ENCODE results near the gene TSPAN15.
A peak's percentile ranks its signal among the peaks of the same experiment; 100 is the strongest.

Gene TSPAN15

GRCh38 chr10:69512901-69513300 is 61.6 kb downstream of the TSPAN15 start:
- Histone ChIP-seq H3K9me3 (ENCODE audit: control insufficient read depth, low read length) (no peaks in the 10 kb centered on the region), H3K79me2 (no peaks in the 10 kb centered on the region), H3K4me1 (no peaks in the 10 kb centered on the region), H2AFZ (no peak overlapping the region), H3K36me3 (ENCODE audit: control insufficient read depth, insufficient read depth, low read length) (no peaks in the 10 kb centered on the region), H3K27me3 (ENCODE audit: control insufficient read depth, insufficient read depth, low read length) (no peaks in the 10 kb centered on the region), H3K4me2 (ENCODE audit: low read length) (no peak overlapping the region), H3K4me3 (ENCODE audit: low read depth, low read length) (no peak overlapping the region), H3K27ac (no peak overlapping the region), H3K9ac (no peak overlapping the region)
- TF ChIP-seq CTCF (IDR thresholded peaks at IDR 0.05) = no peak

DNA sequence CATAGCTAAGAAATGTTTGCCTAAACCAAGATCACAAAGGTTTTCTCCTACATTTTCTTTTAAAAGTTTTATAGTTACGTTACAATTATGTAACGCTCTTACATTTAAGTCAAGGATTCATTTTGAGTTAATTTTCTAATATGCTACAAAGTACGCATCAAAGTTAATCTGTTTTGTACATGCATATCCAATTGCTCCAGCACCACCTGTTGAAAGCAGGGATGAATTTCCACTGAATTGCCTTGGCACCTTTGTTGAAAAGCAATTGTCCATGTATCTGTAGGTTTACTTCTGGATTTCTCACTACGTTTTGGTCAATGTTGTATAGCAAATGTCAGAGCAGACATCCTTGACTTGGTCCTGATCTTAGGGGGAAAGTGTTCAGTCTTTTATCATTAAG is 62.4 kb downstream of the TSPAN15 start:
- H3K27ac ChIP-seq = no peak overlapping the region
- TF ChIP-seq CTCF (IDR thresholded peaks at IDR 0.05) = no peak

GRCh38 chr10:69515699-69516259 is 64.5 kb downstream of the TSPAN15 start:
- H3K4me2 ChIP-seq (ENCODE audit: low read length) = no peak overlapping the region
- H3K9ac ChIP-seq = no peak overlapping the region
- no peak overlapping the region for H3K27ac ChIP-seq
- peak; percentile 81 for TF ChIP-seq CTCF (IDR thresholded peaks at IDR 0.05)
- H3K4me1 ChIP-seq = no peaks in the 10 kb centered on the region
- no peaks in the 10 kb centered on the region for H3K79me2 ChIP-seq
- no peak overlapping the region for H2AFZ ChIP-seq
- H3K36me3 ChIP-seq (ENCODE audit: control insufficient read depth, insufficient read depth, low read length) = no peaks in the 10 kb centered on the region
- H3K4me3 ChIP-seq (ENCODE audit: low read depth, low read length) = no peak overlapping the region
- H3K9me3 ChIP-seq (ENCODE audit: control insufficient read depth, low read length) = no peaks in the 10 kb centered on the region
- no peaks in the 10 kb centered on the region for H3K27me3 ChIP-seq (ENCODE audit: control insufficient read depth, insufficient read depth, low read length)

More for the DNA sequence above, 62.4 kb downstream of the TSPAN15 start:
- Histone ChIP-seq H3K9ac (no peak overlapping the region), H3K36me3 (ENCODE audit: control insufficient read depth, insufficient read depth, low read length) (no peaks in the 10 kb centered on the region), H3K9me3 (ENCODE audit: control insufficient read depth, low read length) (no peaks in the 10 kb centered on the region), H3K79me2 (no peaks in the 10 kb centered on the region), H3K4me1 (no peaks in the 10 kb centered on the region), H3K4me3 (ENCODE audit: low read depth, low read length) (no peak overlapping the region), H2AFZ (no peak overlapping the region), H3K4me2 (ENCODE audit: low read length) (no peak overlapping the region), H3K27me3 (ENCODE audit: control insufficient read depth, insufficient read depth, low read length) (no peaks in the 10 kb centered on the region)

GRCh38 chr10:69516316-69516715 is 65.1 kb downstream of the TSPAN15 start:
- Histone ChIP-seq H3K9me3 (ENCODE audit: control insufficient read depth, low read length) (no peaks in the 10 kb centered on the region), H3K27me3 (ENCODE audit: control insufficient read depth, insufficient read depth, low read length) (no peaks in the 10 kb centered on the region), H3K4me1 (no peaks in the 10 kb centered on the region), H3K4me3 (ENCODE audit: low read depth, low read length) (no peak overlapping the region), H3K79me2 (no peaks in the 10 kb centered on the region), H2AFZ (no peak overlapping the region), H3K27ac (no peak overlapping the region), H3K36me3 (ENCODE audit: control insufficient read depth, insufficient read depth, low read length) (no peaks in the 10 kb centered on the region), H3K4me2 (ENCODE audit: low read length) (no peak overlapping the region), H3K9ac (no peak overlapping the region)
- TF ChIP-seq CTCF (IDR thresholded peaks at IDR 0.05) = no peak

DNA sequence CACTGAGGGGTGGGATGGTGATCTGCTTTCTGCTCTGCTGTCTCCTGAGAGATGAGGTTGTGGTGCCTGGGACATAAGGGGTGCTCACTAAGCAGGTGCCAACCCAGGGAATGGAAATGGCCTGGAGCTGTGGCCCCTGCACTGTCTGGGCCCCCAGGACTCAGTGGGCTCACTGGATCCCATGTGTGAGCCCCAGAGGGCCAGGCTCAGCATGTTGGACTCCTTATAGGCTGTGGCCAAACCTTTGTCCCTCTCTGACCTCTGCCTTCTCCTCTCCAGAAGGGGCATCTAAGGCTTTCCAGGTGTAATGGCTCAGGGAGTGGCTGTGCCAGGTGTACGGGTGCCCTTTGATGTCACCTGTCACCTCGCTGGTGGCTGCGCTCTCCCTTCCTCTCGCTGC is 65.5 kb downstream of the TSPAN15 start:
- no peaks in the 10 kb centered on the region for H3K79me2 ChIP-seq
- no peaks in the 10 kb centered on the region for H3K36me3 ChIP-seq (ENCODE audit: control insufficient read depth, insufficient read depth, low read length)
- no peaks in the 10 kb centered on the region for H3K4me1 ChIP-seq
- no peaks in the 10 kb centered on the region for H3K27me3 ChIP-seq (ENCODE audit: control insufficient read depth, insufficient read depth, low read length)
- H3K4me2 ChIP-seq (ENCODE audit: low read length) = no peak overlapping the region
- H3K9ac ChIP-seq = no peak overlapping the region
- no peak overlapping the region for H3K27ac ChIP-seq
- no peak for TF ChIP-seq CTCF (IDR thresholded peaks at IDR 0.05)
- H2AFZ ChIP-seq = no peak overlapping the region
- no peaks in the 10 kb centered on the region for H3K9me3 ChIP-seq (ENCODE audit: control insufficient read depth, low read length)
- no peak overlapping the region for H3K4me3 ChIP-seq (ENCODE audit: low read depth, low read length)

Data from parathyroid adenoma (tissue), 2 donors.